DOHH2 (cell line): ENCODE results near the gene CACNA1A.

Experiments
- H3F3A ChIP-seq: fragments of 200-600 bp; sonication (generic), shearing (Covaris generic); 2 replicates; pipeline ENCODE4 v1.6.0; 2016; ENCODE audit warnings: antibody characterized with exemption, mild to moderate bottlenecking; ENCODE audit not compliant: control insufficient read depth, insufficient read depth
- H3K27ac ChIP-seq: fragments of 200-600 bp; sonication (generic); 2 replicates; pipeline ENCODE4 v1.5.1; 2014; ENCODE audit warnings: low read depth, mild to moderate bottlenecking, low read length, moderate library complexity
- H3K27me3 ChIP-seq: fragments of 200-600 bp; sonication (generic); 2 replicates; pipeline ENCODE4 v1.6.1; 2014; ENCODE audit warnings: mild to moderate bottlenecking, low read length, mixed read lengths; ENCODE audit not compliant: control insufficient read depth
- H3K36me3 ChIP-seq: fragments of 200-600 bp; sonication (generic); 2 replicates; pipeline ENCODE4 v1.6.1; 2014; ENCODE audit warnings: mild to moderate bottlenecking, low read length, moderate library complexity, mixed read lengths; ENCODE audit not compliant: control insufficient read depth
- H3K4me1 ChIP-seq: fragments of 200-600 bp; sonication (generic); 2 replicates; pipeline ENCODE4 v1.6.1; 2014; ENCODE audit warnings: mild to moderate bottlenecking, low read length, mixed read lengths; ENCODE audit not compliant: control insufficient read depth
- H3K4me2 ChIP-seq: fragments of 200-600 bp; sonication (generic); 2 replicates; pipeline ENCODE4 v1.6.0; 2014; ENCODE audit warnings: mild to moderate bottlenecking, low read length, moderate library complexity
- H3K4me3 ChIP-seq: fragments of 200-600 bp; sonication (generic); 2 replicates; pipeline ENCODE4 v1.5.1; 2014; ENCODE audit warnings: mild to moderate bottlenecking, low read length, mixed read lengths
- H3K79me2 ChIP-seq: fragments of 200-600 bp; sonication (generic); 2 replicates; pipeline ENCODE4 v1.6.1; 2014; ENCODE audit warnings: mild to moderate bottlenecking, low read length, mixed read lengths; ENCODE audit not compliant: control insufficient read depth
- H3K9me2 ChIP-seq: fragments of 200-600 bp; sonication (generic); replicated peaks from 2 replicates; pipeline ENCODE4 v1.6.1; 2014; ENCODE audit warnings: mild to moderate bottlenecking, low read length, mixed read lengths; ENCODE audit not compliant: control insufficient read depth
- H3K9me3 ChIP-seq: fragments of 200-600 bp; sonication (generic); 2 replicates; pipeline ENCODE4 v1.6.1; 2014; ENCODE audit warnings: antibody characterized with exemption, low read length, mixed read lengths; ENCODE audit not compliant: control insufficient read depth, insufficient read depth
- H4K20me1 ChIP-seq: fragments of 200-600 bp; sonication (generic); 2 replicates; pipeline ENCODE4 v1.6.0; 2014; ENCODE audit warnings: low read depth, mild to moderate bottlenecking, antibody characterized with exemption, low read length, moderate library complexity; ENCODE audit not compliant: control insufficient read depth, insufficient read depth
- EZH2phosphoT487 ChIP-seq: fragments of 200-600 bp; sonication (generic); IDR thresholded peaks from 2 replicates; pipeline ENCODE4 v1.6.1; 2017; ENCODE audit warnings: borderline replicate concordance, mild to moderate bottlenecking, antibody characterized with exemption, low read length, moderate library complexity, mixed read lengths
- TF ChIP-seq, protein P1 (sequence below): fragments of 200-600 bp; sonication (generic); IDR thresholded peaks from one replicate; pipeline ENCODE4 v1.5.1; 2014; ENCODE audit warnings: antibody characterized with exemption, mild to moderate bottlenecking, low read depth, low read length; ENCODE audit not compliant: poor library complexity, severe bottlenecking

The CACNA1A gene

DNA sequence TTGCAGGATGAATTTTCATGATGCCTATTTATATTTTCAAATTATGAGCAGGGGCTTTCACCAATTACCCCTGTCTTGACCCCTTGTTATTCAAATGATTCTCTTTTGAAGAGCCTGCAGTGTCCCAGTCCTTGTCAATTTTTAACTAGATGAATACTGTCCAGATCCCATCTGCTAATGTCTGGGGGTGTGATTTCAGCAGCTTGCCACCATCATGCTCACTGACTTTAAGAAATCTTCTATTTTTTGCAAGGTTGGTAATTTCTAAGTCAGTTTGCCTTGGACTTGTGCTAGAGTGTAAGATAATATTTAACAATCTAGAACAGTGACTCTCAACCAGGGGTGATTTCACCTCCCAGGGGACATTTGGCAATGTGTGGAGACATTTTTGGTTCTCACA is 106.0 kb downstream of the CACNA1A start:
- Histone ChIP-seq H3K4me2 (no peak overlapping the region), H3K27ac (no peak overlapping the region), H3K79me2 (no peaks in the 10 kb centered on the region), H3K9me2 (no peaks in the 10 kb centered on the region), H3K36me3 (no peaks in the 10 kb centered on the region), H3K27me3 (no peaks in the 10 kb centered on the region), H3K4me3 (no peak overlapping the region), H3K9me3 (no peaks in the 10 kb centered on the region), H4K20me1 (no peaks in the 10 kb centered on the region), H3F3A (no peaks in the 10 kb centered on the region), H3K4me1 (no peaks in the 10 kb centered on the region)
- no peak for TF ChIP-seq EZH2phosphoT487
- TF ChIP-seq, protein P1, sequence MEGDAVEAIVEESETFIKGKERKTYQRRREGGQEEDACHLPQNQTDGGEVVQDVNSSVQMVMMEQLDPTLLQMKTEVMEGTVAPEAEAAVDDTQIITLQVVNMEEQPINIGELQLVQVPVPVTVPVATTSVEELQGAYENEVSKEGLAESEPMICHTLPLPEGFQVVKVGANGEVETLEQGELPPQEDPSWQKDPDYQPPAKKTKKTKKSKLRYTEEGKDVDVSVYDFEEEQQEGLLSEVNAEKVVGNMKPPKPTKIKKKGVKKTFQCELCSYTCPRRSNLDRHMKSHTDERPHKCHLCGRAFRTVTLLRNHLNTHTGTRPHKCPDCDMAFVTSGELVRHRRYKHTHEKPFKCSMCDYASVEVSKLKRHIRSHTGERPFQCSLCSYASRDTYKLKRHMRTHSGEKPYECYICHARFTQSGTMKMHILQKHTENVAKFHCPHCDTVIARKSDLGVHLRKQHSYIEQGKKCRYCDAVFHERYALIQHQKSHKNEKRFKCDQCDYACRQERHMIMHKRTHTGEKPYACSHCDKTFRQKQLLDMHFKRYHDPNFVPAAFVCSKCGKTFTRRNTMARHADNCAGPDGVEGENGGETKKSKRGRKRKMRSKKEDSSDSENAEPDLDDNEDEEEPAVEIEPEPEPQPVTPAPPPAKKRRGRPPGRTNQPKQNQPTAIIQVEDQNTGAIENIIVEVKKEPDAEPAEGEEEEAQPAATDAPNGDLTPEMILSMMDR, result no peak

GRCh38 chr19:13399746-13400145 is 106.5 kb downstream of the CACNA1A start:
- Histone ChIP-seq H3K27ac (no peak overlapping the region), H3K36me3 (no peaks in the 10 kb centered on the region), H3K79me2 (no peaks in the 10 kb centered on the region), H3K4me2 (no peak overlapping the region), H3K27me3 (no peaks in the 10 kb centered on the region), H3K4me3 (no peak overlapping the region), H4K20me1 (no peaks in the 10 kb centered on the region), H3K9me3 (no peaks in the 10 kb centered on the region), H3K9me2 (no peaks in the 10 kb centered on the region), H3K4me1 (no peaks in the 10 kb centered on the region), H3F3A (no peaks in the 10 kb centered on the region)
- TF ChIP-seq, protein P1, result no peak
- no peak for TF ChIP-seq EZH2phosphoT487

DNA sequence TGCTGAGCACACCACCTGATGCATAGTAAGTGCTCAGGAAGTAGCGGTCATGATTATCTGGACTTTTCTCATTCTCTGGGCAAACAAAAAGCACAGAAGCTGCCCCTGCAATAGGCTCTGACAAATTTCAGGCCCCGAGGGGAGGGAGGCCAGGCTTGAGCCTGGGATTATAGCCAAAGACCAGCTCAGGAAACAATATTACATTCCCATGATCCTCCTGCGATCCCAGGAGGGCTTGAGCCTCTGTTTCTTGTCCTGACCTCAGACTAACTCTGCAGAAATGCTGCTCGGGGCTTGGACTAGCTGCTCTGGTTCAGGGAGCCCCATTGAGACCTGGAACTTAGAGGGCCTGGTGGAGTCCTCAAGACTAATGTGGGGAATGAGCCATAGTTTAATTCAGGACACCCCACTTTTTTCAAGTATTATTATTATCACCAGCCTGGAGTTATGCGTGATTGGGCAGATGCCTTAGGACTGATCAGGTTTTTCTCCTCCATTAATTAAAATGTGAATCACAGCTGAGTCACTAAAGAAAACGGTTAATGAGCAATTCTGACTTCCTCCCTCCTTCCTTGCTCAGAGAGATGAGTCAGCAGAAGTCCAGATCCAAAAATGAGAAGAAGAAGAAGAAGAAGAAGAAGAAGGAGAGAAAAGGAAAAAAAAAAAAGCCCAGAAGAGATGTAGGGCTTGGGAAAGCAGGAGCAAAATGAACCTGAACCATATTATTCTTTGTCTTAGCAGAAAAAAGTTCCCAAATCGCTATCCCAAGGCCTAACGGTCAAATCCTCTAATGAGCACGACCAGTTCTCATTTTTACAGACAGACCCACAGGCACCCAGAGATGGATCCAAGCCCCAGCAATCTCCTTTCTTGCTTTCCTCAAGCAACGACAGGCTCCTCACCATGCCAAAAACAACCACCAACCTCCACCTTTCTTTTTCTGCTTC is 107.2 kb downstream of the CACNA1A start:
- no peaks in the 10 kb centered on the region for H3K36me3 ChIP-seq
- H4K20me1 ChIP-seq, result no peaks in the 10 kb centered on the region
- H3K9me2 ChIP-seq, result no peaks in the 10 kb centered on the region
- H3F3A ChIP-seq, result no peaks in the 10 kb centered on the region
- TF ChIP-seq EZH2phosphoT487, result no peak
- TF ChIP-seq, protein P1, result no peak
- H3K4me3 ChIP-seq, result no peak overlapping the region
- H3K4me2 ChIP-seq, result no peak overlapping the region
- H3K79me2 ChIP-seq, result no peaks in the 10 kb centered on the region
- no peak overlapping the region for H3K27ac ChIP-seq
- no peaks in the 10 kb centered on the region for H3K27me3 ChIP-seq
- no peaks in the 10 kb centered on the region for H3K9me3 ChIP-seq
- no peaks in the 10 kb centered on the region for H3K4me1 ChIP-seq
